ENCODE data around the gene UNC45A.
A peak's percentile ranks its signal among the peaks of the same experiment; 100 is the strongest.

The UNC45A gene

DNA sequence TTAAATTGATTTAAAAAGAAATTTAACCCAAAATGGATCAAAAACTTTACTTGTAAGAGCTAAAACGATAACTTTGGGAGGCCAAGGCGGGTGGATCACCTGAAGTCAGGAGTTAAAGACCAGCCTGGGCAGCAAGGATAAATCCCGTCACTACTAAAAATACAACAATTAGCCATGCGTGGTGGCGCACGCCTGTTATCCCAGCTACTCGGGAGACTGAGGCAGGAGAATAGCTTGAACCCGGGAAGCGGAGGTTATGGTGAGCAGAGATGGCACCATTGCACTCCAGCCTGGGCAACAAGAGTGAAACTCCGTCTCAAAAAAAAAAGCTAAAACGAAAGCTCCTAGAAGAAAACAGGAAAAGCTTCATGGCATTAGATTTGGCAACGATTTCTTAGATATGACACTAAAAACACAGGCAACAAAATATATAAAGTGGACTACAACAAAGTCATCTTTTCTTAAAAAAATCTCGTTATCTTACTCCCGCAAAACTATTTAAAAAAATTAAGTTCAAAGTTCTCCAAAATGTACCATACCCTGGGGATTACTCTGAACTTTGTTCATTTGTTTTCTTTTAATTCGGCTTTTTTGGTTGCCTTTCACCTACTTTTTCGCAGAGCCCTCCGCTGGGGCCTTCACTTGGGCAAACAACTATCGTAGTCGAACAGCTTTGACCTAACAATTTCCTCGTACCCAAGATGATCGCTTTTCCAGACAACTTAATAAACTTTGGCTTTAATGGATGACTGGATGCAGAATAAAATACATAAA is 5.7 kb upstream of the UNC45A start:
- ChIA-PET POLR2A (interaction anchor here (0.5 to 11.4 kb wide), 7 partner anchors 9 to 342 kb away, joined by 3 to 179 read pairs (median 3); partner anchors contain the start of genes MAN2A2, PRC1 and RCCD1), CTCF (interaction anchor here (0.5 to 11.7 kb wide), 11 partner anchors 20 to 369 kb away, joined by 3 to 163 read pairs (median 5); partner anchors contain the start of genes RCCD1 and VPS33B)
- TF ChIP-seq, protein P1, sequence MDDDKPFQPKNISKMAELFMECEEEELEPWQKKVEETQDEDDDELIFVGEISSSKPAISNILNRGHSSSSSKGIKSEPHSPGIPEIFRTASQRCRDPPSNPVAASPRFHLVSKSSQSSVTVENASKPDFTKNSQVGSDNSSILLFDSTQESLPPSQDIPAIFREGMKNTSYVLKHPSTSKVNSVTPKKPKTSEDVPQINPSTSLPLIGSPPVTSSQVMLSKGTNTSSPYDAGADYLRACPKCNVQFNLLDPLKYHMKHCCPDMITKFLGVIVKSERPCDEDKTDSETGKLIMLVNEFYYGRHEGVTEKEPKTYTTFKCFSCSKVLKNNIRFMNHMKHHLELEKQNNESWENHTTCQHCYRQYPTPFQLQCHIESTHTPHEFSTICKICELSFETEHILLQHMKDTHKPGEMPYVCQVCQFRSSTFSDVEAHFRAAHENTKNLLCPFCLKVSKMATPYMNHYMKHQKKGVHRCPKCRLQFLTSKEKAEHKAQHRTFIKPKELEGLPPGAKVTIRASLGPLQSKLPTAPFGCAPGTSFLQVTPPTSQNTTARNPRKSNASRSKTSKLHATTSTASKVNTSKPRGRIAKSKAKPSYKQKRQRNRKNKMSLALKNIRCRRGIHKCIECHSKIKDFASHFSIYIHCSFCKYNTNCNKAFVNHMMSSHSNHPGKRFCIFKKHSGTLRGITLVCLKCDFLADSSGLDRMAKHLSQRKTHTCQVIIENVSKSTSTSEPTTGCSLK (tag by site-specific recombination; IDR thresholded peaks at IDR 0.05), result no peak
- TF ChIP-seq ZNF610 (tag by site-specific recombination; IDR thresholded peaks at IDR 0.05; ENCODE audit: borderline replicate concordance), result 0 out of 2 replicates have a peak, but pooled peaks have one; percentile 23
- 0 out of 2 replicates have a peak, but pooled peaks have one; percentile 42 for TF ChIP-seq PRDM1 (tag by site-specific recombination; IDR thresholded peaks at IDR 0.05)
- no peak for TF ChIP-seq ZBTB20 (tag by site-specific recombination; IDR thresholded peaks at IDR 0.05)
- H3K4me3 ChIP-seq (ENCODE audit: low read depth, low read length), result peak overlapping the region; percentile 75
- no peaks in the 10 kb centered on the region for H3K9me3 ChIP-seq (ENCODE audit: control insufficient read depth, insufficient read depth, low read depth, low read length)
- H3K4me1 ChIP-seq (ENCODE audit: control insufficient read depth, insufficient read depth, low read length), result 0 out of 2 replicates have a peak, but pooled peaks cover 2% of the 10 kb centered on the region
- no peaks in the 10 kb centered on the region for H3K36me3 ChIP-seq (ENCODE audit: control insufficient read depth in 2 of 2, insufficient read depth in 1 of 2, low read length in 2 of 2)
- H3K27ac ChIP-seq (ENCODE audit: extremely low read depth, low read depth, low read length), result peak overlapping the region; percentile 93

DNA sequence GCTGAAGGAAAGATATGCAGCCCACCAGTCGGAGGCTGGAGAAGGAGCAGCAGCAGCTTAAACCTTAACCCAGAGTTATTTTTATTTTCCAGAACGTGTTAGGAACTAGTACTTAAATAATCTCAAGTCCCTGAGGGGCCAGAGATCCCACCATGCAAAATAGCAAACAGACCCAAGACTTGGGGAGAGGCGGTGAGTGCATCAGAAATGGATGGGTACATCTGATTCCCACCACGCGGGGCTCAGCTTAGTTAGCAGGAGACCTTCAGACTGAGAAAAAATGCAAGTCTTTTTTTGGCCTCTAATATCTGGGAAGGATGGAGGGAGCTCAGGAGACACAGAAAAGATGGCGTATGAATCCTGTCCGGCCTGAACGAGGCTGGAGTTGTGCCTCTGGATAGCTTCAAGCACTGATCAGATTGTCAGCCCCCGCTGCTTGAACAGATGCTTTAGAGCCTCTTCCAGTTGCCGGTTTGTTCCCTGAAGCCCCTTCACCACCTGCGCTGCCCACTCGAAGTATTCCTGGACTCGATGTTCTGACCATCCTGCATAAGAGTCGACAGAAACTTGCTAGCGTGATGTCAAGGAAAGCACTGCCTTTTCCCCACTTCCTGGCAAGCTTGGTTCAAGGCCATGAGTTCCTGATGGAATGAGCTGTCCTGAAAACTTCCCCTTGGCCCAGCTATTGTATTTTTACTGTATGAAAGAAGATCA is 4.1 kb upstream of the UNC45A start:
- peak overlapping the region; percentile 93 for H3K27ac ChIP-seq (ENCODE audit: extremely low read depth, low read depth, low read length)
- POLR2A ChIA-PET, result interaction anchor here (0.6 to 11.4 kb wide), 20 partner anchors 8 to 682 kb away, joined by 3 to 179 read pairs (median 4); partner anchors contain the start of genes BLM, MAN2A2, PRC1 and RCCD1
- H3K9me3 ChIP-seq (ENCODE audit: control insufficient read depth, insufficient read depth, low read depth, low read length), result no peaks in the 10 kb centered on the region
- peaks cover 0 to under 1% of the 10 kb centered on the region in 2 experiments; a peak in 1 of 3 replicates for H3K36me3 ChIP-seq (ENCODE audit: control insufficient read depth in 2 of 2, insufficient read depth in 1 of 2, low read length in 2 of 2)
- CTCF ChIA-PET, result interaction anchor here (0.7 to 11.7 kb wide), 36 partner anchors 8 to 1439 kb away, joined by 3 to 163 read pairs (median 6); partner anchors contain the start of genes BLM, MAN2A2, RCCD1 and VPS33B
- H3K4me3 ChIP-seq (ENCODE audit: low read depth, low read length), result no peak overlapping the region
- H3K4me1 ChIP-seq (ENCODE audit: control insufficient read depth, insufficient read depth, low read length), result 0 out of 2 replicates have a peak, but pooled peaks cover 2% of the 10 kb centered on the region
- no peak for TF ChIP-seq KLF1 (tag by site-specific recombination; IDR thresholded peaks at IDR 0.05)
- no peak for TF ChIP-seq ZNF501 (tag by site-specific recombination; IDR thresholded peaks at IDR 0.05)
- no peak for TF ChIP-seq ZBTB17 (tag by site-specific recombination; IDR thresholded peaks at IDR 0.05)
- no peak for TF ChIP-seq ZNF174 (tag by site-specific recombination; IDR thresholded peaks at IDR 0.05)
- TF ChIP-seq, protein P2, sequence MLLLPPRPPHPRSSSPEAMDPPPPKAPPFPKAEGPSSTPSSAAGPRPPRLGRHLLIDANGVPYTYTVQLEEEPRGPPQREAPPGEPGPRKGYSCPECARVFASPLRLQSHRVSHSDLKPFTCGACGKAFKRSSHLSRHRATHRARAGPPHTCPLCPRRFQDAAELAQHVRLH (tag by site-specific recombination; IDR thresholded peaks at IDR 0.05), result no peak
- no peak for TF ChIP-seq ZNF600 (tag by site-specific recombination; IDR thresholded peaks at IDR 0.05)
- TF ChIP-seq, protein P3, sequence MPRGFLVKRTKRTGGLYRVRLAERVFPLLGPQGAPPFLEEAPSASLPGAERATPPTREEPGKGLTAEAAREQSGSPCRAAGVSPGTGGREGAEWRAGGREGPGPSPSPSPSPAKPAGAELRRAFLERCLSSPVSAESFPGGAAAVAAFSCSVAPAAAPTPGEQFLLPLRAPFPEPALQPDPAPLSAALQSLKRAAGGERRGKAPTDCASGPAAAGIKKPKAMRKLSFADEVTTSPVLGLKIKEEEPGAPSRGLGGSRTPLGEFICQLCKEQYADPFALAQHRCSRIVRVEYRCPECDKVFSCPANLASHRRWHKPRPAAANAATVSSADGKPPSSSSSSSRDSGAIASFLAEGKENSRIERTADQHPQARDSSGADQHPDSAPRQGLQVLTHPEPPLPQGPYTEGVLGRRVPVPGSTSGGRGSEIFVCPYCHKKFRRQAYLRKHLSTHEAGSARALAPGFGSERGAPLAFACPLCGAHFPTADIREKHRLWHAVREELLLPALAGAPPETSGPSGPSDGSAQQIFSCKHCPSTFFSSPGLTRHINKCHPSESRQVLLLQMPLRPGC (tag by site-specific recombination; IDR thresholded peaks at IDR 0.05), result no peak
- TF ChIP-seq ZNF623 (tag by site-specific recombination; IDR thresholded peaks at IDR 0.05), result no peak
- no peak for TF ChIP-seq ZNF416 (tag by site-specific recombination; IDR thresholded peaks at IDR 0.05)
- no peak for TF ChIP-seq ZNF670 (tag by site-specific recombination; IDR thresholded peaks at IDR 0.05; ENCODE audit: low read depth)
- TF ChIP-seq GFI1B (tag by site-specific recombination; IDR thresholded peaks at IDR 0.05), result no peak
- TF ChIP-seq, protein P4, sequence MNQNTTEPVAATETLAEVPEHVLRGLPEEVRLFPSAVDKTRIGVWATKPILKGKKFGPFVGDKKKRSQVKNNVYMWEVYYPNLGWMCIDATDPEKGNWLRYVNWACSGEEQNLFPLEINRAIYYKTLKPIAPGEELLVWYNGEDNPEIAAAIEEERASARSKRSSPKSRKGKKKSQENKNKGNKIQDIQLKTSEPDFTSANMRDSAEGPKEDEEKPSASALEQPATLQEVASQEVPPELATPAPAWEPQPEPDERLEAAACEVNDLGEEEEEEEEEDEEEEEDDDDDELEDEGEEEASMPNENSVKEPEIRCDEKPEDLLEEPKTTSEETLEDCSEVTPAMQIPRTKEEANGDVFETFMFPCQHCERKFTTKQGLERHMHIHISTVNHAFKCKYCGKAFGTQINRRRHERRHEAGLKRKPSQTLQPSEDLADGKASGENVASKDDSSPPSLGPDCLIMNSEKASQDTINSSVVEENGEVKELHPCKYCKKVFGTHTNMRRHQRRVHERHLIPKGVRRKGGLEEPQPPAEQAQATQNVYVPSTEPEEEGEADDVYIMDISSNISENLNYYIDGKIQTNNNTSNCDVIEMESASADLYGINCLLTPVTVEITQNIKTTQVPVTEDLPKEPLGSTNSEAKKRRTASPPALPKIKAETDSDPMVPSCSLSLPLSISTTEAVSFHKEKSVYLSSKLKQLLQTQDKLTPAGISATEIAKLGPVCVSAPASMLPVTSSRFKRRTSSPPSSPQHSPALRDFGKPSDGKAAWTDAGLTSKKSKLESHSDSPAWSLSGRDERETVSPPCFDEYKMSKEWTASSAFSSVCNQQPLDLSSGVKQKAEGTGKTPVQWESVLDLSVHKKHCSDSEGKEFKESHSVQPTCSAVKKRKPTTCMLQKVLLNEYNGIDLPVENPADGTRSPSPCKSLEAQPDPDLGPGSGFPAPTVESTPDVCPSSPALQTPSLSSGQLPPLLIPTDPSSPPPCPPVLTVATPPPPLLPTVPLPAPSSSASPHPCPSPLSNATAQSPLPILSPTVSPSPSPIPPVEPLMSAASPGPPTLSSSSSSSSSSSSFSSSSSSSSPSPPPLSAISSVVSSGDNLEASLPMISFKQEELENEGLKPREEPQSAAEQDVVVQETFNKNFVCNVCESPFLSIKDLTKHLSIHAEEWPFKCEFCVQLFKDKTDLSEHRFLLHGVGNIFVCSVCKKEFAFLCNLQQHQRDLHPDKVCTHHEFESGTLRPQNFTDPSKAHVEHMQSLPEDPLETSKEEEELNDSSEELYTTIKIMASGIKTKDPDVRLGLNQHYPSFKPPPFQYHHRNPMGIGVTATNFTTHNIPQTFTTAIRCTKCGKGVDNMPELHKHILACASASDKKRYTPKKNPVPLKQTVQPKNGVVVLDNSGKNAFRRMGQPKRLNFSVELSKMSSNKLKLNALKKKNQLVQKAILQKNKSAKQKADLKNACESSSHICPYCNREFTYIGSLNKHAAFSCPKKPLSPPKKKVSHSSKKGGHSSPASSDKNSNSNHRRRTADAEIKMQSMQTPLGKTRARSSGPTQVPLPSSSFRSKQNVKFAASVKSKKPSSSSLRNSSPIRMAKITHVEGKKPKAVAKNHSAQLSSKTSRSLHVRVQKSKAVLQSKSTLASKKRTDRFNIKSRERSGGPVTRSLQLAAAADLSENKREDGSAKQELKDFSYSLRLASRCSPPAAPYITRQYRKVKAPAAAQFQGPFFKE (tag by site-specific recombination; IDR thresholded peaks at IDR 0.05; ENCODE audit: borderline replicate concordance), result no peak
- no peak for TF ChIP-seq ZNF394 (tag by site-specific recombination; IDR thresholded peaks at IDR 0.05; ENCODE audit: borderline replicate concordance)
- no peak for TF ChIP-seq ZNF629 (tag by site-specific recombination; IDR thresholded peaks at IDR 0.05)
- TF ChIP-seq ZSCAN23 (tag by site-specific recombination; IDR thresholded peaks at IDR 0.05), result no peak
- TF ChIP-seq, protein P5, sequence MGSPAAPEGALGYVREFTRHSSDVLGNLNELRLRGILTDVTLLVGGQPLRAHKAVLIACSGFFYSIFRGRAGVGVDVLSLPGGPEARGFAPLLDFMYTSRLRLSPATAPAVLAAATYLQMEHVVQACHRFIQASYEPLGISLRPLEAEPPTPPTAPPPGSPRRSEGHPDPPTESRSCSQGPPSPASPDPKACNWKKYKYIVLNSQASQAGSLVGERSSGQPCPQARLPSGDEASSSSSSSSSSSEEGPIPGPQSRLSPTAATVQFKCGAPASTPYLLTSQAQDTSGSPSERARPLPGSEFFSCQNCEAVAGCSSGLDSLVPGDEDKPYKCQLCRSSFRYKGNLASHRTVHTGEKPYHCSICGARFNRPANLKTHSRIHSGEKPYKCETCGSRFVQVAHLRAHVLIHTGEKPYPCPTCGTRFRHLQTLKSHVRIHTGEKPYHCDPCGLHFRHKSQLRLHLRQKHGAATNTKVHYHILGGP (tag by site-specific recombination; IDR thresholded peaks at IDR 0.05), result no peak
